CD4-positive, alpha-beta T cell (primary cell): ENCODE measurements around the gene AANAT. TPM values are rescaled to one million over a fixed set of nuclear protein-coding genes. Genes with fewer than 3 reads are reported as not detected.

Source experiments
- ATAC-seq: fragments of 200-7000 bp; cut with Tn5 transposase; one replicate; pipeline ENCODE4 v1.10.0; 2022; ENCODE audit warnings: mild to moderate bottlenecking; ENCODE audit not compliant: poor library complexity
- CTCF ChIA-PET: fragments of 350-600 bp; sonication (Branson Sonifier 250); formaldehyde crosslinking; loops from one replicate; lab custom pipeline; 2021; ENCODE audit warnings: antibody characterized with exemption, inconsistent platforms; lab: Charles Lee
- POLR2A ChIA-PET: fragments of 350-600 bp; sonication (Branson Sonifier 250); formaldehyde crosslinking; loops from one replicate; lab custom pipeline; 2021; ENCODE audit warnings: antibody characterized with exemption, inconsistent platforms; lab: Charles Lee
- DNase-seq, 14 experiments: peaks; one replicate each; pipeline ENCODE4 v3.0.0-alpha.2; 2013 to 2020; ENCODE audit warnings: mixed read lengths in 2 of 14
- H3K27ac ChIP-seq, 2 donors: one replicate each; pipeline versions ENCODE4 v1.5.1 to v1.7.0; 2013; ENCODE audit warnings: low read length in 2 of 2, low read depth in 1 of 2, mild to moderate bottlenecking in 1 of 2
- H3K27me3 ChIP-seq, 2 experiments: 1 replicate in 1 of 2; 2 replicates in 1 of 2; pipeline versions ENCODE4 v1.6.1 to v1.7.0; 2013; ENCODE audit warnings: low read length in 2 of 2, control low read depth in 1 of 2, mild to moderate bottlenecking in 1 of 2, moderate library complexity in 1 of 2; ENCODE audit not compliant: insufficient read depth in 2 of 2, control insufficient read depth in 1 of 2
- H3K36me3 ChIP-seq: one replicate; pipeline ENCODE4 v1.6.1; 2013; ENCODE audit warnings: low read length, control low read depth; ENCODE audit not compliant: insufficient read depth
- H3K4me1 ChIP-seq: one replicate; pipeline ENCODE4 v1.6.1; 2013; ENCODE audit warnings: low read length, control low read depth; ENCODE audit not compliant: insufficient read depth
- H3K4me3 ChIP-seq: one replicate; pipeline ENCODE4 v1.5.1; 2013; ENCODE audit warnings: mild to moderate bottlenecking, low read length, moderate library complexity
- H3K9me3 ChIP-seq, 2 experiments: 1 replicate in 1 of 2; 2 replicates in 1 of 2; pipeline versions ENCODE4 v1.6.1 to v1.7.0; 2013; ENCODE audit warnings: low read length in 2 of 2, mild to moderate bottlenecking in 2 of 2, control low read depth in 1 of 2, moderate library complexity in 1 of 2; ENCODE audit not compliant: control insufficient read depth in 1 of 2, insufficient read depth in 1 of 2
- H3K27ac Mint-ChIP-seq: one replicate; pipeline ENCODE4 v1.8.0; 2020; ENCODE audit warnings: mixed read lengths
- H3K27me3 Mint-ChIP-seq: one replicate; pipeline ENCODE4 v1.8.0; 2021; ENCODE audit warnings: mixed read lengths
- H3K36me3 Mint-ChIP-seq: one replicate; pipeline ENCODE4 v1.8.0; 2021; ENCODE audit warnings: low read depth, mixed read lengths
- H3K4me1 Mint-ChIP-seq: one replicate; pipeline ENCODE4 v1.8.0; 2021; ENCODE audit warnings: low read depth, mixed read lengths
- H3K4me3 Mint-ChIP-seq: one replicate; pipeline ENCODE4 v1.8.0; 2020; ENCODE audit warnings: mild to moderate bottlenecking, mixed read lengths
- H3K9me3 Mint-ChIP-seq: one replicate; pipeline ENCODE4 v1.8.0; 2020; ENCODE audit warnings: mixed read lengths
- CTCF ChIP-seq: fragments of 200-600 bp; IDR thresholded peaks from one replicate; pipeline ENCODE4 v1.8.0; 2022; ENCODE audit warnings: antibody characterized with exemption, mild to moderate bottlenecking
- intact Hi-C, 2 experiments: fragments of 100-400 bp; cut with DNase I in 1 of 2; cut with micrococcal nuclease in 1 of 2; formaldehyde crosslinking; loops; one replicate each; pipeline versions ENCODE4 v1.15.1 to v1.9.0; 2023 to 2025; cut with DNase I, micrococcal nuclease
- total RNA-seq, 174 experiments: library from RNA in 2 of 174; stranded (reverse) in 2 of 174; gene quantifications; one replicate each; pipeline ENCODE4 v1.2.3 and lab custom pipeline; 2021 to 2026

AANAT gene
- total RNA-seq, 2 experiments from 2014 or later, result 0.14 TPM; not detected in 1

GRCh38 chr17:76437467-76438402, 29.7 kb upstream of the AANAT start:
- no peak overlapping the region for H3K27ac ChIP-seq
- ChIA-PET CTCF (no interaction called here), POLR2A (no interaction called here)
- H3K4me3 ChIP-seq, result no peak overlapping the region
- intact Hi-C loops, result no loop called here
- Mint-ChIP-seq H3K4me3 (no peak overlapping the region), H3K27me3 (no peaks in the 10 kb centered on the region), H3K27ac (no peak overlapping the region), H3K9me3 (no peaks in the 10 kb centered on the region), H3K4me1 (peaks cover 49% of the 10 kb centered on the region), H3K36me3 (no peaks in the 10 kb centered on the region)
- H3K9me3 ChIP-seq, result no peaks in the 10 kb centered on the region
- H3K27me3 ChIP-seq, result no peaks in the 10 kb centered on the region
- H3K4me1 ChIP-seq, result peaks cover 11% of the 10 kb centered on the region
- DNase-seq, result no peak
- no peak for TF ChIP-seq CTCF
- H3K36me3 ChIP-seq, result peaks cover 14% of the 10 kb centered on the region
- ATAC-seq, result no peak

GRCh38 chr17:76438906-76439305, 28.5 kb upstream of the AANAT start:
- H3K9me3 ChIP-seq, result no peaks in the 10 kb centered on the region
- Mint-ChIP-seq H3K27ac (no peak overlapping the region), H3K4me1 (peaks cover 51% of the 10 kb centered on the region), H3K9me3 (no peaks in the 10 kb centered on the region), H3K36me3 (no peaks in the 10 kb centered on the region), H3K27me3 (no peaks in the 10 kb centered on the region), H3K4me3 (no peak overlapping the region)
- DNase-seq (no peak), ATAC-seq (no peak)
- H3K4me3 ChIP-seq, result no peak overlapping the region
- no peak overlapping the region for H3K27ac ChIP-seq
- intact Hi-C loops, result no loop called here
- POLR2A ChIA-PET, result no interaction called here
- peaks cover 11% of the 10 kb centered on the region for H3K4me1 ChIP-seq
- H3K36me3 ChIP-seq, result peaks cover 11% of the 10 kb centered on the region
- no peak for TF ChIP-seq CTCF
- H3K27me3 ChIP-seq, result no peaks in the 10 kb centered on the region
- CTCF ChIA-PET, result interaction anchor here (1.0 kb wide), 2 partner anchors 14 to 41 kb away, joined by 3 read pairs; partner anchors contain the start of gene UBE2O

- intact Hi-C loops, result no loop called here
- no peak overlapping the region for H3K27ac Mint-ChIP-seq
- CTCF ChIA-PET, result interaction anchor here (1.0 kb wide), 2 partner anchors 14 to 41 kb away, joined by 3 read pairs; partner anchors contain the start of gene UBE2O
Measured at GRCh38 chr17:76439314-76439928, 28.0 kb upstream of the AANAT start.

More at GRCh38 chr17:76439314-76439928, 28.0 kb upstream of the AANAT start:
- no peaks in the 10 kb centered on the region for H3K27me3 ChIP-seq
- Mint-ChIP-seq H3K9me3 (no peaks in the 10 kb centered on the region), H3K27me3 (no peaks in the 10 kb centered on the region), H3K4me3 (no peak overlapping the region), H3K36me3 (no peaks in the 10 kb centered on the region), H3K4me1 (peaks cover 47% of the 10 kb centered on the region)
- ATAC-seq (no peak), DNase-seq (no peak)
- peaks cover 6% of the 10 kb centered on the region for H3K36me3 ChIP-seq
- H3K4me1 ChIP-seq, result peaks cover 15% of the 10 kb centered on the region
- no peak for TF ChIP-seq CTCF
- no peak overlapping the region for H3K27ac ChIP-seq
- no peak overlapping the region for H3K4me3 ChIP-seq
- POLR2A ChIA-PET, result no interaction called here
- H3K9me3 ChIP-seq, result no peaks in the 10 kb centered on the region
